GM18861 (cell line): ENCODE results near the gene SLC9A9.

ENCODE experiments used
- ATAC-seq: cut with Tn5 transposase; IDR thresholded peaks from one replicate; pipeline ENCODE4 v1.9.1; 2021; ENCODE audit not compliant: unreplicated experiment

Gene SLC9A9

GRCh38 chr3:143603774-143604173, 244.5 kb downstream of the SLC9A9 start:
- no peak for ATAC-seq

GRCh38 chr3:143601723-143602484, 246.4 kb downstream of the SLC9A9 start:
- no peak for ATAC-seq

- ATAC-seq: no peak
Observed at GRCh38 chr3:143600756-143601718, 247.2 kb downstream of the SLC9A9 start.

GRCh38 chr3:143597774-143598652, 250.3 kb downstream of the SLC9A9 start:
- ATAC-seq: no peak

GRCh38 chr3:143596957-143597642, 251.2 kb downstream of the SLC9A9 start:
- no peak for ATAC-seq

- peak; percentile 95 for ATAC-seq
Observed at GRCh38 chr3:143595456-143596077, 252.7 kb downstream of the SLC9A9 start.

- no peak for ATAC-seq
Observed at GRCh38 chr3:143594206-143594605, 254.1 kb downstream of the SLC9A9 start.

GRCh38 chr3:143590660-143591059, 257.6 kb downstream of the SLC9A9 start:
- no peak for ATAC-seq

GRCh38 chr3:143586576-143586975, 261.7 kb downstream of the SLC9A9 start:
- ATAC-seq: no peak

- ATAC-seq: no peak
Observed at GRCh38 chr3:143585720-143586456, 262.4 kb downstream of the SLC9A9 start.

- ATAC-seq: no peak
Observed at GRCh38 chr3:143584474-143584873, 263.8 kb downstream of the SLC9A9 start.

GRCh38 chr3:143581972-143582722, 266.1 kb downstream of the SLC9A9 start:
- no peak for ATAC-seq

GRCh38 chr3:143578810-143579435, 269.3 kb downstream of the SLC9A9 start:
- ATAC-seq: no peak

GRCh38 chr3:143576568-143577270, 271.5 kb downstream of the SLC9A9 start:
- no peak for ATAC-seq

GRCh38 chr3:143574933-143575332, 273.3 kb downstream of the SLC9A9 start:
- ATAC-seq: no peak

GRCh38 chr3:143573610-143574303, 274.5 kb downstream of the SLC9A9 start:
- ATAC-seq: no peak

- ATAC-seq: no peak
Observed at GRCh38 chr3:143571548-143571947, 276.7 kb downstream of the SLC9A9 start.
